NT2/D1 (cell line): ENCODE data around the gene ZNF469.

Source experiments
- SUZ12 ChIP-seq: IDR thresholded peaks from 2 replicates; pipeline ENCODE4 v1.6.1; 2011; ENCODE audit not compliant: insufficient read length, insufficient read depth; ENCODE audit errors: extremely low read depth
- YY1 ChIP-seq: IDR thresholded peaks from 2 replicates; pipeline ENCODE4 v1.6.1; 2011; ENCODE audit not compliant: insufficient read length, insufficient read depth
- ZNF274 ChIP-seq: IDR thresholded peaks from 2 replicates; pipeline ENCODE4 v1.6.1; 2011; ENCODE audit warnings: mild to moderate bottlenecking, low read depth, low read length

DNA sequence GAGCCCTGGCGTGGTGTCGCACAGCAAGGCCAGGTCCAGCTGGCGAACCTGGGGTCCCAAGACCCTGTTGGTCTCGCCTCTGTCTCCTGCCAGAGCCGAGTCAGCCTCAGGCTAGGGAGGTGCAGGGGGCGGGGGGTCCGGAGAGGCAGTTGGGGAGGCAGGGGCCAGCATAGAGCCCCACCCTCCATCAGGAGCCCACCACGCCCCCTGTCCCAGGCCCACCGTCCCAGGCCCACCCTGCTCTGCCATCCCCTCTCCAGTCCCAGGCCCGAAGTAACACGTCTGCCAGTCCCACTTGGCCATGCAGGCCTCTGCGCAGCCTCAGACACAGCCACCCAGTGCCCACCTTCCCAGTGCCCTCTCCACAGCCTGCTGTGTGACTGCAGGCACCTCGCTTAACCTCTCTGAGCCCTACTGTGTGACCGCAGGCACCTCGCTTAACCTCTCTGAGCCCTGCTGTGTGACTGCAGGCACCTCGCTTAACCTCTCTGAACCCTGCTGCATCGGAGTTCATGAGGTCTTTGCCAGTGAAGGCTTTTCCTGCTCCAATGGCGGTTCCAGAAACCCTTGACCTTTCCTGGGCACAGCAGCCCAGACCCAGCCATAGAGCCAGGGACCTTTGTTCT is 29.3 kb downstream of the ZNF469 start:
- TF ChIP-seq YY1 (no peak), SUZ12 (no peak), ZNF274 (no peak)
